C4-2B (cell line): ENCODE results near the gene EPN2.

Source experiments
- H3K27ac ChIP-seq: fragments of 450-650 bp; 2 replicates; pipeline ENCODE4 v1.5.1; 2017
- ZFX ChIP-seq: fragments of 450-650 bp; IDR thresholded peaks from 2 replicates; pipeline ENCODE4 v1.6.1; 2017
- TF ChIP-seq, protein P1 (sequence below): fragments of 450-650 bp; conservative IDR thresholded peaks from 2 replicates; pipeline ENCODE4 v1.5.1; 2017; ENCODE audit warnings: mild to moderate bottlenecking

Gene EPN2

DNA sequence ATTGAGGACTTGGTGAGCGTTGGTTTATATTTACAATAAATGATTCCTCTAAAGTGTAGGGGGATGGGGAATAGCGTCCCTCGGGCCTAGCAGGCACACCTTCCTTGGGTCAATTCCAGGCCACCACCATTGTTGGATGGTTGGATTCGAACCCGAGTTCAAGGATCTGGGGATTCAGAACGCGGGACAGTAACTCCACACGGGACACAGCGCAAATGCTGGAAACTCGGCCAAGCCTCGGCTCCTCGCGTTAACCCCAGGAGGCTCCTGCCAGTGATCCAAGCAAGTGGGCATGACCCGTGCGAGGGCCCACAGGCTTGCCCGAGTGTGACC is 124.7 kb downstream of the EPN2 start:
- peak overlapping the region; percentile 79 for H3K27ac ChIP-seq
- no peak for TF ChIP-seq ZFX
- TF ChIP-seq, protein P1, sequence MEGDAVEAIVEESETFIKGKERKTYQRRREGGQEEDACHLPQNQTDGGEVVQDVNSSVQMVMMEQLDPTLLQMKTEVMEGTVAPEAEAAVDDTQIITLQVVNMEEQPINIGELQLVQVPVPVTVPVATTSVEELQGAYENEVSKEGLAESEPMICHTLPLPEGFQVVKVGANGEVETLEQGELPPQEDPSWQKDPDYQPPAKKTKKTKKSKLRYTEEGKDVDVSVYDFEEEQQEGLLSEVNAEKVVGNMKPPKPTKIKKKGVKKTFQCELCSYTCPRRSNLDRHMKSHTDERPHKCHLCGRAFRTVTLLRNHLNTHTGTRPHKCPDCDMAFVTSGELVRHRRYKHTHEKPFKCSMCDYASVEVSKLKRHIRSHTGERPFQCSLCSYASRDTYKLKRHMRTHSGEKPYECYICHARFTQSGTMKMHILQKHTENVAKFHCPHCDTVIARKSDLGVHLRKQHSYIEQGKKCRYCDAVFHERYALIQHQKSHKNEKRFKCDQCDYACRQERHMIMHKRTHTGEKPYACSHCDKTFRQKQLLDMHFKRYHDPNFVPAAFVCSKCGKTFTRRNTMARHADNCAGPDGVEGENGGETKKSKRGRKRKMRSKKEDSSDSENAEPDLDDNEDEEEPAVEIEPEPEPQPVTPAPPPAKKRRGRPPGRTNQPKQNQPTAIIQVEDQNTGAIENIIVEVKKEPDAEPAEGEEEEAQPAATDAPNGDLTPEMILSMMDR, result no peak

DNA sequence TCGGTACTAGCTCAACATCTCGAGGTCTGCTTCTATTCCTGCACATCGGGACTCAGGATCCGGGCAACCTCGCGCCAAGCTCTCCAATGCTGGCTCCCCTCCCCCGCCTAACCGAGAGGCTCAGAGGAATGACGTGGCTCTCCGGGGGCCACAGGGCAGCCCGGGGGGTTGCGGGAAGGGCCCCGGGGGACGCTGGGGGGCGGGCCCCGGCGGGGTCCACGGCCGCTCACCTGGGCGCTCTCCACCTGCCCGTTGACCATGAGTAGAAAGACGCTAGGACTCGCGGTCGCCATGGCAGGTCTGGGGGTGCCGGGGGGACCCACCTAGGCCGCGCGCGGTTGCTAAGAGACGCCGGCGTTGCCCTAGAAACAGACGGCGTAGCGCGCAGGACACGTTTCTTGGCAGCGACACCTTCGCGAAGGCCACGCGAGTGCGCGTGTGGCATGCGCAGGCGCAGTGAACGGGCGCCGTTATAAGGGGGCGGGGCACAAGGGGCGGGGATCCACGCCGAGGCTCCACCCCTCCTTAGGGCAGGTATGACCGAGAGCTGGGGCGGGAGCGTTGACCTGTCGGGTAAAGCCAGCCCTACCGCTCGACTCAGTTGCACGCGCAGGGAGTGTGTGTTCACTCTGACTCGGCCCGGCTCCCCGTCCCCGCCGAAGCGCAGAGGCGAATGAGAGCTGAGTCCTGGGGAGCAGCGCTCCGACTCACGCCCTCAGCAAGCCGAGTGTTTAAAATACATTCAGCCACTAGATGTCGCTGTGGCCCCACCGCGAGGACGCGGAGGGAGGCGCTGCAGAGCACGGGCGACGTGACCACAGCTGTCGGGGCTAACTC is 125.3 kb downstream of the EPN2 start, which contains the start of gene B9D1:
B9D1 (minus strand) TSS at position 447 of the 837 bp plus-strand sequence; CDS start at position 293, 154 bp downstream.
- peak; percentile 75; the same call in 1 of the 2 replicates for TF ChIP-seq ZFX
- TF ChIP-seq, protein P1, result peak; percentile 99
- peak within 1 kb of the TSS; percentile 79 for H3K27ac ChIP-seq

DNA sequence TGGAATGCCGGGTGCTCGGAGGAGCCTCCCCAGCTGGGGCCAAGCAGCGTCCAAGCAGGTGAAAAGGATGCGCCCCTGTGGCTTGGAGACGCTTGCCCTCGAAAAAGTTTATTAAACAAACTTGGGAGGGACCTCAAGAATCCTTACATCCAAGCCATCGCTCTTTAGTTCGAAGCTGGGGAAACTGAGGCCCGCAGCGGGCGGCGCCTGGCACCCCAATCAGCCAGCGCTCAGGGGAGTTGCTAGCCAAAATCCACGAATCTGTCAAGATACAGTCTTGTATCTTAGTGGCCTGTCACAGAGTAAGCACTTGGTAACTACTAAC is 125.9 kb downstream of the EPN2 start:
- TF ChIP-seq, protein P1, result peak; percentile 75; the same call in 1 of the 2 replicates
- TF ChIP-seq ZFX, result no peak

DNA sequence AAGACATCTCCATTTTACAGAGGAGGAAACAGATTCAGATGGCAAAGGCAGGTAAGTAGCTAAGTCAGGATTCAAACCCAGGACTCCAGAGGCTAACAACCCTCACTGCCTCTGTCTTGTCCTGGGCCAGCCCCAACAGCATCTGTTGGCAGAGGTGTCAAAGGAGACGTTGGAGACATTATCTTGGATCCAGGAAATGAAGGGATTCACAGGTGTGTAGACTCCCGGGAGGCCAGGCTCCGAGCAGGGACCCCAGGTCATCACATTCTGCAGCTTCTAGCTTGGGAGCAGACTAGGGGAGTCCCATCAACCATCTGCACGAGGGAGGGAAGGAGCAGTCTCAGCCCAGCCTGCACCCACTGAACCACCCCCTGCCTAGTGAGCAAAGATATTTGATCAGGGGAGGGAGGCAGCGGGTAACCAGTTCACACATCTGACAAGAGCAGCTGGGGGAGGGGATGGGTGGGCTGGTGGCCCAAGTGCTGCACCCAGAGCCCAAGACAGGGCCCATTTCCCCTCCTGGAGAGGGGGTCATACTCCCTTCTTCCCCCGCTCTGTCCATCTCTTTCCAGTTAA is 126.4 kb downstream of the EPN2 start:
- H3K27ac ChIP-seq, result no peak overlapping the region; the same call in 1 of the 2 replicates
- no peak for TF ChIP-seq ZFX
- TF ChIP-seq, protein P1, result no peak

More for the DNA sequence above, 125.9 kb downstream of the EPN2 start:
- H3K27ac ChIP-seq, result peak overlapping the region; percentile 79

DNA sequence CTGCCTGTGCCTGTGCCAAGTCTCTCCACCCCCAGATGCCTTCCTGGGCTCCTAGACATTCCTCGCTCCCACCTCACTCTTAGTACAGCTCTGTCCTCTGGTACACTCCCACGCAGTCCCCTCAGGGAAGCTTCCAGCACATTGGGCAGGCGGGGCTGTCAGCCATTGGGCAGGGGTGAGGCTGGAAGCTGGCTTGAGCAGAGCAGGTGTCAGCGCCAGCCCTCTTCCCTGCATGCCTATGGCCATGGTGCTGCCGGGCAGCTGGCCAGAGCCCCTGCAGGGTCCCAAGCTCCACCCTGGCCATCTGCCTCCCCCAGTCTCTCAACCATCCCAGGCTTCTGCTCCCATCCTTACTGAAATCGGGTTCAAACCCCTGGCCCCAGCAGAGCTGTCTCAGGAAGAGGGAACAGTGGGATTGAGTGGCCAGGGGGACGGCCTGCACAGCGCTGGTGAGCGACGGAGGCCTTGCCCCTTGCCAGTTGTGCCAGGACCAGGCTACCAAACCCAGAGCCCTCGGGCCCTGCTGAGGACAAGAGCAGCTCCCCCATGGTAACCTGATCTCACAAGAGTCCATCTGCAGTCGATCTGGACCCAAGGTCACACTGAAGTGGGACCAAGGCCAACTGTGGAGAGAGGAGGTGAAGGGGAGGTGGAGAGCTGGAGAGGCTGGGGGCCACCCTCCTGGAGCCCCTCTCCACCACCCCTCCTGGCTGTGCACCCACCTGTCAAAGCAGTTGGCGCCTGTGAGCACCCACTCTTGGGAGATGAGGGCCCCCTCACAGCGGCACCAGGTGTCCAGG is 127.7 kb downstream of the EPN2 start:
- TF ChIP-seq ZFX, result no peak
- TF ChIP-seq, protein P1, result no peak
- H3K27ac ChIP-seq, result no peak overlapping the region

DNA sequence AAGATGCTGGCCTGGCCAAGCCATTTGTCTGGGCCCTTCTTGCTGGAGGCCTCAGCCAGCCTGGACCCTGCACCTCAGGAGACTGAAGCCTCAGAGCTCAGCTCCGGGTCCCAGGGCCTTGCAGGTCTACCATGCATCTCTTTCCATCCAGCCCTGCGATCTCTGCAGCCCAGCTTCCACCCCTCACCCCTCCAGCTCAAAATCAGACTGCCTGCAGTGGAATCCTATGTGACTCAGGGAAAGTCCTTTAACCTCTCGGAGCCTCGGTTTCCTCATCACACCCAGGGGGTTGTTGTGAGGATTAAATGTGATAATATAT is 128.3 kb downstream of the EPN2 start:
- no peak for TF ChIP-seq ZFX
- TF ChIP-seq, protein P1, result no peak
- H3K27ac ChIP-seq, result no peak overlapping the region
